ENCODE data around the gene RNPEPL1.

The RNPEPL1 gene

DNA sequence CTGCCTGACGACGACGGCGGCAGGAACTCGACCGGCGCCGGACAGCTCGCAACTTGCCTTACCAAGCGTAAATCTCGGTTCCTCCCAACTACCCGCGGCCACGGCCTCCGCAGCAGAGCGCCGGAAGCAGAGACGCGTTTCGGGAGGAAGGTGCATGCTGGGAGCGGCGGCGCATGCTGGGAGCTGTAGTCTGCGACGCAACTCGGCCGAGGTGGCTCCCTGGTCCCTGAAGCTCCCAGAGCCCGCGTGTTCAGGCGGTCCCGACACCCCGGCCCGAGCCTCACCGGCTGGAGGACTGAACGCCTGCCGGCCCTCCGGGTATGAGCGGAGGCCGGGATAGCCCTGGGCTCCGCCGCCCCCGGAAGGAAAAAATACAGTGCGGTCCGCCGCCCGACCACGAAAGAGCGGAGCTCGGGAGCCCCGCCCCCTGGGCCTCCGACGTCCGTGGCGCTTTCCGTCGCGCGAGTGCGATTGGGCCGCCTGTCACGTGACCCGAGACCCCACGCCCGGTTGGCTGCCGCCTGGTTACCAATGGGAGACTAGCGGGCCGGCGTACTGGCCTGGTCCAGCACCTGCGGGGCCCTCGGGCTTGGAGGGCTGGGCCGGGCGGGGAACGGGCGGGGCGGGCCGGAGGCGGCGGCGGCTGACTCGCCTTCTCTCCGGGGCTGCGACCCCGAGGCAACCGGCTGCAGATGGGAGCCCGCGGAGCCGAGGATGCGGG lies 18.1 kb downstream of the RNPEPL1 start, which contains the start of gene CAPN10 (continued):
- TF ChIP-seq, protein P1, sequence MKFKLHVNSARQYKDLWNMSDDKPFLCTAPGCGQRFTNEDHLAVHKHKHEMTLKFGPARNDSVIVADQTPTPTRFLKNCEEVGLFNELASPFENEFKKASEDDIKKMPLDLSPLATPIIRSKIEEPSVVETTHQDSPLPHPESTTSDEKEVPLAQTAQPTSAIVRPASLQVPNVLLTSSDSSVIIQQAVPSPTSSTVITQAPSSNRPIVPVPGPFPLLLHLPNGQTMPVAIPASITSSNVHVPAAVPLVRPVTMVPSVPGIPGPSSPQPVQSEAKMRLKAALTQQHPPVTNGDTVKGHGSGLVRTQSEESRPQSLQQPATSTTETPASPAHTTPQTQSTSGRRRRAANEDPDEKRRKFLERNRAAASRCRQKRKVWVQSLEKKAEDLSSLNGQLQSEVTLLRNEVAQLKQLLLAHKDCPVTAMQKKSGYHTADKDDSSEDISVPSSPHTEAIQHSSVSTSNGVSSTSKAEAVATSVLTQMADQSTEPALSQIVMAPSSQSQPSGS (tag by site-specific recombination; IDR thresholded peaks at IDR 0.05; ENCODE audit: low read depth) = no peak
- TF ChIP-seq, protein P2, sequence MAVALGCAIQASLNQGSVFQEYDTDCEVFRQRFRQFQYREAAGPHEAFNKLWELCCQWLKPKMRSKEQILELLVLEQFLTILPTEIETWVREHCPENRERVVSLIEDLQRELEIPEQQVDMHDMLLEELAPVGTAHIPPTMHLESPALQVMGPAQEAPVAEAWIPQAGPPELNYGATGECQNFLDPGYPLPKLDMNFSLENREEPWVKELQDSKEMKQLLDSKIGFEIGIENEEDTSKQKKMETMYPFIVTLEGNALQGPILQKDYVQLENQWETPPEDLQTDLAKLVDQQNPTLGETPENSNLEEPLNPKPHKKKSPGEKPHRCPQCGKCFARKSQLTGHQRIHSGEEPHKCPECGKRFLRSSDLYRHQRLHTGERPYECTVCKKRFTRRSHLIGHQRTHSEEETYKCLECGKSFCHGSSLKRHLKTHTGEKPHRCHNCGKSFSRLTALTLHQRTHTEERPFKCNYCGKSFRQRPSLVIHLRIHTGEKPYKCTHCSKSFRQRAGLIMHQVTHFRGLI (tag by site-specific recombination; IDR thresholded peaks at IDR 0.05) = no peak
- TF ChIP-seq ZNF404 (tag by site-specific recombination; IDR thresholded peaks at IDR 0.05) (no peak), GLIS1 (tag by site-specific recombination; IDR thresholded peaks at IDR 0.05) (no peak), ZNF19 (tag by site-specific recombination; IDR thresholded peaks at IDR 0.05; ENCODE audit: low read depth) (no peak), ZNF747 (tag by site-specific recombination; IDR thresholded peaks at IDR 0.05) (no peak), ZNF133 (tag by site-specific recombination; IDR thresholded peaks at IDR 0.05) (no peak), ZNF394 (tag by site-specific recombination; IDR thresholded peaks at IDR 0.05; ENCODE audit: borderline replicate concordance) (no peak), SALL2 (tag by site-specific recombination; IDR thresholded peaks at IDR 0.05; ENCODE audit: borderline replicate concordance) (no peak), ZNF37A (tag by site-specific recombination; IDR thresholded peaks at IDR 0.05) (no peak), ZNF114 (tag by site-specific recombination; IDR thresholded peaks at IDR 0.05) (no peak), ZNF610 (tag by site-specific recombination; IDR thresholded peaks at IDR 0.05; ENCODE audit: borderline replicate concordance) (0 out of 2 replicates have a peak, but pooled peaks have one; percentile 20), ZNF837 (tag by site-specific recombination; IDR thresholded peaks at IDR 0.05) (no peak), ZSCAN16 (tag by site-specific recombination; IDR thresholded peaks at IDR 0.05) (no peak), ZNF366 (tag by site-specific recombination; conservative IDR thresholded peaks at IDR 0.05) (no peak), BCL11A (tag by site-specific recombination; IDR thresholded peaks at IDR 0.05; ENCODE audit: low read depth) (no peak), IKZF3 (tag by site-specific recombination; IDR thresholded peaks at IDR 0.05) (no peak), ZNF792 (tag by site-specific recombination; IDR thresholded peaks at IDR 0.05) (no peak), GLI2 (tag by site-specific recombination; IDR thresholded peaks at IDR 0.05; ENCODE audit: borderline replicate concordance, low read depth) (no peak), ZBTB21 (tag by site-specific recombination; IDR thresholded peaks at IDR 0.05) (0 out of 2 replicates have a peak, but pooled peaks have one; percentile 18), SP3 (tag by site-specific recombination; IDR thresholded peaks at IDR 0.05) (peak; percentile 80), ZNF211 (tag by site-specific recombination; IDR thresholded peaks at IDR 0.05; ENCODE audit: low read depth) (no peak), ZNF23 (tag by site-specific recombination; IDR thresholded peaks at IDR 0.05; ENCODE audit: borderline replicate concordance) (no peak), ZNF10 (tag by site-specific recombination; IDR thresholded peaks at IDR 0.05) (no peak), ZNF350 (tag by site-specific recombination; IDR thresholded peaks at IDR 0.05) (no peak), REPIN1 (tag by site-specific recombination; IDR thresholded peaks at IDR 0.05; ENCODE audit: low read depth) (no peak), ZNF701 (tag by site-specific recombination; IDR thresholded peaks at IDR 0.05) (no peak)
- TF ChIP-seq, protein P3, sequence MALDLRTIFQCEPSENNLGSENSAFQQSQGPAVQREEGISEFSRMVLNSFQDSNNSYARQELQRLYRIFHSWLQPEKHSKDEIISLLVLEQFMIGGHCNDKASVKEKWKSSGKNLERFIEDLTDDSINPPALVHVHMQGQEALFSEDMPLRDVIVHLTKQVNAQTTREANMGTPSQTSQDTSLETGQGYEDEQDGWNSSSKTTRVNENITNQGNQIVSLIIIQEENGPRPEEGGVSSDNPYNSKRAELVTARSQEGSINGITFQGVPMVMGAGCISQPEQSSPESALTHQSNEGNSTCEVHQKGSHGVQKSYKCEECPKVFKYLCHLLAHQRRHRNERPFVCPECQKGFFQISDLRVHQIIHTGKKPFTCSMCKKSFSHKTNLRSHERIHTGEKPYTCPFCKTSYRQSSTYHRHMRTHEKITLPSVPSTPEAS (tag by site-specific recombination; IDR thresholded peaks at IDR 0.05) = no peak
- TF ChIP-seq, protein P4, sequence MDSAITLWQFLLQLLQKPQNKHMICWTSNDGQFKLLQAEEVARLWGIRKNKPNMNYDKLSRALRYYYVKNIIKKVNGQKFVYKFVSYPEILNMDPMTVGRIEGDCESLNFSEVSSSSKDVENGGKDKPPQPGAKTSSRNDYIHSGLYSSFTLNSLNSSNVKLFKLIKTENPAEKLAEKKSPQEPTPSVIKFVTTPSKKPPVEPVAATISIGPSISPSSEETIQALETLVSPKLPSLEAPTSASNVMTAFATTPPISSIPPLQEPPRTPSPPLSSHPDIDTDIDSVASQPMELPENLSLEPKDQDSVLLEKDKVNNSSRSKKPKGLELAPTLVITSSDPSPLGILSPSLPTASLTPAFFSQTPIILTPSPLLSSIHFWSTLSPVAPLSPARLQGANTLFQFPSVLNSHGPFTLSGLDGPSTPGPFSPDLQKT (IDR thresholded peaks at IDR 0.05; ENCODE audit: borderline replicate concordance, low read depth, low read length) = peak; percentile 71; the same call in 1 of the 2 replicates
- TF ChIP-seq, protein P5, sequence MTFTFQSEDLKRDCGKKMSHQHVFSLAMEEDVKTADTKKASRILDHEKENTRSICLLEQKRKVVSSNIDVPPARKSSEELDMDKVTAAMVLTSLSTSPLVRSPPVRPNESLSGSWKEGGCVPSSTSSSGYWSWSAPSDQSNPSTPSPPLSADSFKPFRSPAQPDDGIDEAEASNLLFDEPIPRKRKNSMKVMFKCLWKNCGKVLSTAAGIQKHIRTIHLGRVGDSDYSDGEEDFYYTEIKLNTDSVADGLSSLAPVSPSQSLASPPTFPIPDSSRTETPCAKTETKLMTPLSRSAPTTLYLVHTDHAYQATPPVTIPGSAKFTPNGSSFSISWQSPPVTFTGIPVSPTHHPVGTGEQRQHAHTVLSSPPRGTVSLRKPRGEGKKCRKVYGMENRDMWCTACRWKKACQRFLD (tag by site-specific recombination; IDR thresholded peaks at IDR 0.05) = no peak
- TF ChIP-seq, protein P6, sequence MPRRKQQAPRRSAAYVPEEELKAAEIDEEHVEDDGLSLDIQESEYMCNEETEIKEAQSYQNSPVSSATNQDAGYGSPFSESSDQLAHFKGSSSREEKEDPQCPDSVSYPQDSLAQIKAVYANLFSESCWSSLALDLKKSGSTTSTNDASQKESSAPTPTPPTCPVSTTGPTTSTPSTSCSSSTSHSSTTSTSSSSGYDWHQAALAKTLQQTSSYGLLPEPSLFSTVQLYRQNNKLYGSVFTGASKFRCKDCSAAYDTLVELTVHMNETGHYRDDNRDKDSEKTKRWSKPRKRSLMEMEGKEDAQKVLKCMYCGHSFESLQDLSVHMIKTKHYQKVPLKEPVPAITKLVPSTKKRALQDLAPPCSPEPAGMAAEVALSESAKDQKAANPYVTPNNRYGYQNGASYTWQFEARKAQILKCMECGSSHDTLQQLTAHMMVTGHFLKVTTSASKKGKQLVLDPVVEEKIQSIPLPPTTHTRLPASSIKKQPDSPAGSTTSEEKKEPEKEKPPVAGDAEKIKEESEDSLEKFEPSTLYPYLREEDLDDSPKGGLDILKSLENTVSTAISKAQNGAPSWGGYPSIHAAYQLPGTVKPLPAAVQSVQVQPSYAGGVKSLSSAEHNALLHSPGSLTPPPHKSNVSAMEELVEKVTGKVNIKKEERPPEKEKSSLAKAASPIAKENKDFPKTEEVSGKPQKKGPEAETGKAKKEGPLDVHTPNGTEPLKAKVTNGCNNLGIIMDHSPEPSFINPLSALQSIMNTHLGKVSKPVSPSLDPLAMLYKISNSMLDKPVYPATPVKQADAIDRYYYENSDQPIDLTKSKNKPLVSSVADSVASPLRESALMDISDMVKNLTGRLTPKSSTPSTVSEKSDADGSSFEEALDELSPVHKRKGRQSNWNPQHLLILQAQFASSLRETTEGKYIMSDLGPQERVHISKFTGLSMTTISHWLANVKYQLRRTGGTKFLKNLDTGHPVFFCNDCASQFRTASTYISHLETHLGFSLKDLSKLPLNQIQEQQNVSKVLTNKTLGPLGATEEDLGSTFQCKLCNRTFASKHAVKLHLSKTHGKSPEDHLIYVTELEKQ (tag by site-specific recombination; IDR thresholded peaks at IDR 0.05; ENCODE audit: borderline replicate concordance) = no peak
